CD8-positive, alpha-beta memory T cell (primary cell): Measurements from ENCODE around the gene FFAR1. TPM values are rescaled to one million over a fixed set of nuclear protein-coding genes. Genes with fewer than 3 reads are reported as not detected.

Experiments used
- CTCF ChIA-PET: fragments of 350-600 bp; sonication (Branson Sonifier 250); formaldehyde crosslinking; loops from one replicate; lab custom pipeline; 2021; ENCODE audit warnings: antibody characterized with exemption; lab: Charles Lee
- POLR2A ChIA-PET: fragments of 350-600 bp; sonication (Branson Sonifier 250); formaldehyde crosslinking; loops from one replicate; lab custom pipeline; 2021; ENCODE audit warnings: antibody characterized with exemption; lab: Charles Lee
- DNase-seq, 5 donors: peaks; one replicate each; pipeline versions ENCODE4 v3.0.0 to v3.0.0-alpha.2; 2020 to 2022; ENCODE audit warnings: mixed read lengths in 1 of 5
- H3K27ac ChIP-seq: one replicate; pipeline ENCODE4 v1.7.0; 2013; ENCODE audit warnings: low read depth, mild to moderate bottlenecking, low read length, moderate library complexity
- H3K27me3 ChIP-seq: 2 replicates; pipeline ENCODE4 v1.7.0; 2013; ENCODE audit warnings: low read length, mild to moderate bottlenecking; ENCODE audit not compliant: insufficient read depth, poor library complexity, severe bottlenecking
- H3K36me3 ChIP-seq: 2 replicates; pipeline ENCODE4 v1.7.0; 2013; ENCODE audit warnings: mild to moderate bottlenecking, low read length, moderate library complexity; ENCODE audit not compliant: insufficient read depth
- H3K4me1 ChIP-seq: 2 replicates; pipeline ENCODE4 v1.7.0; 2013; ENCODE audit warnings: mild to moderate bottlenecking, low read length, moderate library complexity; ENCODE audit not compliant: insufficient read depth
- H3K4me3 ChIP-seq: 2 replicates; pipeline ENCODE4 v1.7.0; 2013; ENCODE audit warnings: mild to moderate bottlenecking, low read length
- H3K9me3 ChIP-seq: 2 replicates; pipeline ENCODE4 v1.7.0; 2013; ENCODE audit warnings: mild to moderate bottlenecking, low read length
- H3K27ac Mint-ChIP-seq, 8 donors: one replicate each; pipeline ENCODE4 v1.8.0; 2020 to 2021; ENCODE audit warnings: mixed read lengths in 8 of 8, mild to moderate bottlenecking in 6 of 8, inconsistent platforms in 3 of 8, moderate library complexity in 3 of 8
- H3K27me3 Mint-ChIP-seq, 2 donors: one replicate each; pipeline ENCODE4 v1.8.0; 2020 to 2021; ENCODE audit warnings: mixed read lengths in 2 of 2, mild to moderate bottlenecking in 1 of 2, moderate library complexity in 1 of 2
- H3K36me3 Mint-ChIP-seq, 3 donors: one replicate each; pipeline ENCODE4 v1.8.0; 2020 to 2021; ENCODE audit warnings: mixed read lengths in 3 of 3, inconsistent platforms in 1 of 3, mild to moderate bottlenecking in 1 of 3
- H3K4me1 Mint-ChIP-seq, 3 donors: one replicate each; pipeline ENCODE4 v1.8.0; 2020 to 2021; ENCODE audit warnings: mixed read lengths in 3 of 3, inconsistent platforms in 1 of 3, mild to moderate bottlenecking in 1 of 3
- H3K4me3 Mint-ChIP-seq, 7 donors: one replicate each; pipeline ENCODE4 v1.8.0; 2020 to 2021; ENCODE audit warnings: mixed read lengths in 7 of 7, mild to moderate bottlenecking in 6 of 7, moderate library complexity in 4 of 7, inconsistent platforms in 2 of 7
- H3K9me3 Mint-ChIP-seq, 5 donors: one replicate each; pipeline ENCODE4 v1.8.0; 2020 to 2022; ENCODE audit warnings: mixed read lengths in 5 of 5, mild to moderate bottlenecking in 3 of 5, moderate library complexity in 2 of 5, inconsistent platforms in 1 of 5
- polyA plus RNA-seq: library from polyadenylated mRNA; unstranded; fragments of 300-500 nt; fragmentation: Illumina TruSeq; gene quantifications from one replicate; pipeline ENCODE4 v1.2.3, GENCODE V29; 2021
- total RNA-seq, 2 experiments: library from RNA; stranded (reverse); gene quantifications; one replicate each; pipeline ENCODE4 v1.2.3, GENCODE V29; 2021

The FFAR1 gene
- total and polyA plus RNA-seq, 3 experiments from 2014 or later, result not detected

- Histone ChIP-seq H3K27ac (no peak overlapping the region), H3K4me1 (no peaks in the 10 kb centered on the region), H3K9me3 (no peaks in the 10 kb centered on the region), H3K27me3 (no peaks in the 10 kb centered on the region), H3K36me3 (no peaks in the 10 kb centered on the region), H3K4me3 (no peak overlapping the region)
- H3K4me1 Mint-ChIP-seq, result no peaks in the 10 kb centered on the region
- no peak overlapping the region for H3K27ac Mint-ChIP-seq
- H3K36me3 Mint-ChIP-seq, result no peaks in the 10 kb centered on the region
- no peak for DNase-seq
- no peak overlapping the region for H3K4me3 Mint-ChIP-seq
- ChIA-PET CTCF (no interaction called here), POLR2A (no interaction called here)
- H3K9me3 Mint-ChIP-seq, result no peaks in the 10 kb centered on the region
- peaks cover 1 to 5% of the 10 kb centered on the region in 2 donors for H3K27me3 Mint-ChIP-seq
Observed at GRCh38 chr19:35303357-35303915, 44.3 kb upstream of the FFAR1 start.

DNA sequence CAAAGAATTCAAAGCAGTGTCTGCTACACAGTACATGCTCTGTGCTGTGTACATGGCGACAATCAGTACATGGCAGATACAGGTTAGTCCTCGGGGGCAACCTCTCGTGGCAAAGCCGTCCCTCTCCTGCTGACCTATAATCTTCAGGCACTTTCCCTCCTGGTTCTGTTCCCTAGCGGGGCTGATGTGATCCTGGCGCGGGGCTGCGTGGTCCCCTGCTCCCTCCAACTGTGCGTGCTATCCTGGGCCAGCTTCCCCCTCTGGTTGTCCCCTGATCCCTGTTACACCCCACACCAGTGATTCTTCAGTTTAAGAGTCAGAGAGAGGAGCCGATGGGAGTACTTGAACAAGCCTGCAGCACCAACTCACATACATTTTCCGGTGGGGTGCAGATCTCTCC, 43.7 kb upstream of the FFAR1 start:
- Histone ChIP-seq H3K27me3 (no peaks in the 10 kb centered on the region), H3K27ac (no peak overlapping the region), H3K9me3 (no peaks in the 10 kb centered on the region), H3K4me1 (no peaks in the 10 kb centered on the region), H3K36me3 (no peaks in the 10 kb centered on the region), H3K4me3 (no peak overlapping the region)
- Mint-ChIP-seq H3K4me1 (no peaks in the 10 kb centered on the region), H3K9me3 (no peaks in the 10 kb centered on the region), H3K36me3 (no peaks in the 10 kb centered on the region), H3K4me3 (no peak overlapping the region), H3K27ac (no peak overlapping the region), H3K27me3 (peaks cover 3 to 5% of the 10 kb centered on the region in 2 donors)
- DNase-seq, result no peak
- ChIA-PET CTCF (no interaction called here), POLR2A (no interaction called here)

DNA sequence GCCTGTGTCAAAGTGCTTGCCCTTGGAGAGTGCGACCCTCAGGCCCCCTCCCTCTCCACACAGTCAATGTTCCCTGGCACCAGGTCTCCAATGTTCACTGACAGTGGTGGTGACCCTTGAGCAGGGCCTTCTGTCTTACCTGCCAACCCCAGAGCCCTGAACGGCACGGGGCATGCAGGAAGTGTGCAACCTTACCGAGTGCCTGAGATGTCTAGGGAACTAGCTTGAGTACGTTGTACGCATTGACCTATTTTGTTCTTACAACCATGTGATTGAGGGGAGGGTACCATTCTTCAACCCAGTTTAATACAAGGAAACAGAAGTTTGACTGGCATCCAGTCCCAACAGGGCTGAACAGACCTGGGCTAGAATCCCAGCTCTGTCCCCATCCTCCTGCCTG, 42.5 kb upstream of the FFAR1 start:
- H3K36me3 Mint-ChIP-seq, result no peaks in the 10 kb centered on the region
- ChIA-PET CTCF (no interaction called here), POLR2A (no interaction called here)

DNA sequence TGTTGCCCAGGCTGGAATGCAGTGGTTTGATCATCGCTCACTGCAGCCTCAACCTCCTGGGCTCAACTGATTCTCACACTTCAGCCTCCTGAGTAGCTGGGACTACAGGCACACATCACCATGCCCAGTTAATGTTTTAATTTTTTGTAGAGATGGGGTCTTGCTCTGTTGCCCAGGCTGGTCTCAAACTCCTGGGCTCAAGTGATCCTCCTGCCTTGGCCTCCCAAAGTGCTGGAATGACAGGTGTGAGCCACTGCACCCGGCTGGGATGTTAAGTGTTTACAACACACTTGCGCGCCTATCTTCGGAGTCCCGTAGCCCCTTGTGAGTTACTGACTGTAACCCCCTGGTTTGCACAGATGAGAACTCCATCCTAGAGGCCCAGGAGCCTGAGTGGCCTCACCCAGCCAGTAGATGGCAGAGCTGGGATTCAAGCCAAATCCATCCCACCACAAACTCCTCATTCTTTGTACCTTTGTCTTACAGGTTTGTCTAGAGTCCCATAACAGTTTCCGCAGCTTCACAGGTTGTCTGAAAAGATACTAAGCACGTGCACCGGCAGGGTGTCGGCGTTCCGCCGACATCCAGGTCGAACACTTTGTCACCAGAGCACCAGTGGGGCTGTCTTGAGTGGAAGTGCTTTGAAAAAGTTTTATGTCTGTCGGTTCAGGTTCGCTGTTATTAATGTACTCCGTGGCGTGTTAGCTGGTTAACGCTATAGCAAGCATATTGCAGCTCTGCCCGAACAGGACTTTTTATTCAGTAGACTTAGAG, 41.0 kb upstream of the FFAR1 start:
- Mint-ChIP-seq H3K36me3 (no peaks in the 10 kb centered on the region), H3K9me3 (no peaks in the 10 kb centered on the region), H3K4me3 (no peak overlapping the region), H3K4me1 (no peaks in the 10 kb centered on the region), H3K27me3 (peaks cover 5 to 8% of the 10 kb centered on the region in 2 donors), H3K27ac (peak overlapping the region in 1 of 8 donors; percentile 29)
- no peak overlapping the region for H3K4me3 ChIP-seq
- CTCF ChIA-PET, result no interaction called here
- H3K9me3 ChIP-seq, result no peaks in the 10 kb centered on the region
- POLR2A ChIA-PET, result no interaction called here
- DNase-seq, result no peak
- no peaks in the 10 kb centered on the region for H3K4me1 ChIP-seq
- H3K36me3 ChIP-seq, result no peaks in the 10 kb centered on the region
- no peak overlapping the region for H3K27ac ChIP-seq
- H3K27me3 ChIP-seq, result no peaks in the 10 kb centered on the region

More for the DNA sequence above, 42.5 kb upstream of the FFAR1 start:
- no peaks in the 10 kb centered on the region for H3K27me3 ChIP-seq
- H3K4me3 ChIP-seq, result no peak overlapping the region
- no peaks in the 10 kb centered on the region for H3K9me3 ChIP-seq
- no peaks in the 10 kb centered on the region for H3K9me3 Mint-ChIP-seq
- no peaks in the 10 kb centered on the region for H3K36me3 ChIP-seq
- DNase-seq, result no peak
- no peaks in the 10 kb centered on the region for H3K4me1 Mint-ChIP-seq
- H3K27ac Mint-ChIP-seq, result peak overlapping the region in 1 of 8 donors; percentile 70
- H3K27me3 Mint-ChIP-seq, result peaks cover 3 to 5% of the 10 kb centered on the region in 2 donors
- peak overlapping the region; percentile 51 for H3K27ac ChIP-seq
- no peaks in the 10 kb centered on the region for H3K4me1 ChIP-seq
- no peak overlapping the region for H3K4me3 Mint-ChIP-seq

DNA sequence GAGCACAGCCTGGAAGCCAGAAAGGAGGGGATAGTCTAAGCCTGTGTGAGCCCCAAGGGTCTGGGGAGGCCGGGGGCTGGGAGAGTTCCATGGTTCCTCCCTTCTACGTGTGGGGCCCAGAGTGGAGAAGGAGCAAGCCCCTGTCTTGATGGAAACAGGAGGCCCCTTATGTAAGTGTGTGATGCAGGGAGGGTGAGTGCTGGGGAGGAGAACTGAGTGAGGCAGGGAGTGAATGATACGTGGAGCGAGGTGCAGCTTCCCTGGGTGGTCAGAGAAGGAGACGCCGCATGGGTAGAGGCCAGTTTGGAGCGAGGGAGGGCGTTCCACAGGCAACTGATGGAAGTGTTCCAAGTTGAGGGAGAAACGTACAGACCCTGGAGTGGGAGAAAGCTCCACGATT, 39.8 kb upstream of the FFAR1 start:
- ChIA-PET POLR2A (no interaction called here), CTCF (no interaction called here)
- Mint-ChIP-seq H3K9me3 (no peaks in the 10 kb centered on the region), H3K27me3 (peaks cover 4 to 8% of the 10 kb centered on the region in 2 donors), H3K4me1 (no peaks in the 10 kb centered on the region), H3K4me3 (no peak overlapping the region), H3K36me3 (no peaks in the 10 kb centered on the region), H3K27ac (no peak overlapping the region)
- DNase-seq, result no peak
- H3K27ac ChIP-seq, result no peak overlapping the region
- H3K27me3 ChIP-seq, result no peaks in the 10 kb centered on the region
- H3K4me1 ChIP-seq, result no peaks in the 10 kb centered on the region
- no peaks in the 10 kb centered on the region for H3K36me3 ChIP-seq
- H3K4me3 ChIP-seq, result no peak overlapping the region
- no peaks in the 10 kb centered on the region for H3K9me3 ChIP-seq

DNA sequence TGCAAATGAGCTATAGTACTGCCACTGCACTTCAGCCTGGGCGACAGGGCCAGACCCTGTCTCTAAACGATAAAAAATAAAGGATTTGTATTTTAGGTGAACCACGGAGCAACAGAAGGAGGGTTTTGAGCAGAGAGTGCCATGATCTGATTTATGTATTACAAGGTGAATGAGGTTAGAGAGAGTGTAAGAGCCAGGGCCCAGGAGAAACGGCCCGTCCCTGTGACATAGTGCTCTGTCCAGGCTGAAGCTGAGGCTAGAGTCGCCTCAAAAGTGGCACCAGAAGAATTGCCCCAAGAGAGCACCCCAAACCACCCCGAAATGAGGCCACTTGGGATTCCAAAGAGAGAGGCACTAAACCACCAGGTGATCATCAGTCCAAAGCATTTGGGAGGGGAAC, 38.8 kb upstream of the FFAR1 start:
- ChIA-PET POLR2A (no interaction called here), CTCF (no interaction called here)
- Histone ChIP-seq H3K4me1 (no peaks in the 10 kb centered on the region), H3K9me3 (no peaks in the 10 kb centered on the region), H3K4me3 (no peak overlapping the region), H3K27ac (peak overlapping the region; percentile 61), H3K36me3 (no peaks in the 10 kb centered on the region), H3K27me3 (no peaks in the 10 kb centered on the region)
- H3K9me3 Mint-ChIP-seq, result no peaks in the 10 kb centered on the region
- no peak overlapping the region for H3K4me3 Mint-ChIP-seq
- no peaks in the 10 kb centered on the region for H3K36me3 Mint-ChIP-seq
- H3K4me1 Mint-ChIP-seq, result no peaks in the 10 kb centered on the region
- DNase-seq, result no peak
- H3K27me3 Mint-ChIP-seq, result peaks cover 4 to 8% of the 10 kb centered on the region in 2 donors
- no peak overlapping the region for H3K27ac Mint-ChIP-seq

DNA sequence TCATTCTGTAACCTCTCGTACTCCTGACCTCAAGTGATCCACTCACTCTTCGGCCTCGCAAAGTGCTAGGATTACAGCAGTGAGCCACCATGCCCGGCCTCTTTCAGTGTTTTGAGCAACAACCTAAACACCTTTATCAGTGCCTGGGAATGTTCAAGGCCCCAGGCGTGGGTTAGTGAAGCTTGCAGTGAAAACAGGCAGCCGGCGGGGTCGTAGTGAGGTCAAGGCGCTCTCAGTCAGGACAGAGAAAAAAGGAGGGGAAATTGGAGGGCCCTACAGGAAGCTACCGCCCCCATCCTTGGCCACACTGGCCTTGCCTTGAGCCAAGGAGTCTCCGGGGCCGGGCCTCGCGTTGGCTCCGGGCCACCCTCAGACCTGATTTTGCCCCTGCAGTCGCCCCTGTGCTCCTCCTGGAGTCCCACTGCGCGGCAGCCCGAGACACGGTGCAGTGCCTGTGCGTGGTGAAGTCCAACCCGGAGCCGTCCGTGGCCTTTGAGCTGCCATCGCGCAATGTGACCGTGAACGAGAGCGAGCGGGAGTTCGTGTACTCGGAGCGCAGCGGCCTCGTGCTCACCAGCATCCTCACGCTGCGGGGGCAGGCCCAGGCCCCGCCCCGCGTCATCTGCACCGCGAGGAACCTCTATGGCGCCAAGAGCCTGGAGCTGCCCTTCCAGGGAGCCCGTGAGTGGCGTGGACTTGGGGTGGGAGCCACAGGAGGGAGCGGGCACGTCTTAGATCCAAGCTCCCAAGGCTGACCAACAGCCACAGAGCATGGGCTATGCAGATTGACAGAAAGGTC, 38.0 kb upstream of the FFAR1 start:
- H3K9me3 Mint-ChIP-seq, result no peaks in the 10 kb centered on the region
- CTCF ChIA-PET, result no interaction called here
- H3K36me3 Mint-ChIP-seq, result no peaks in the 10 kb centered on the region
- Histone ChIP-seq H3K9me3 (no peaks in the 10 kb centered on the region), H3K4me3 (no peak overlapping the region), H3K27ac (peak overlapping the region; percentile 61), H3K36me3 (no peaks in the 10 kb centered on the region), H3K4me1 (no peaks in the 10 kb centered on the region), H3K27me3 (no peaks in the 10 kb centered on the region)
- POLR2A ChIA-PET, result no interaction called here
- peaks cover 4 to 8% of the 10 kb centered on the region in 2 donors for H3K27me3 Mint-ChIP-seq
- no peak for DNase-seq
- no peak overlapping the region for H3K27ac Mint-ChIP-seq
- H3K4me3 Mint-ChIP-seq, result no peak overlapping the region
- no peaks in the 10 kb centered on the region for H3K4me1 Mint-ChIP-seq

DNA sequence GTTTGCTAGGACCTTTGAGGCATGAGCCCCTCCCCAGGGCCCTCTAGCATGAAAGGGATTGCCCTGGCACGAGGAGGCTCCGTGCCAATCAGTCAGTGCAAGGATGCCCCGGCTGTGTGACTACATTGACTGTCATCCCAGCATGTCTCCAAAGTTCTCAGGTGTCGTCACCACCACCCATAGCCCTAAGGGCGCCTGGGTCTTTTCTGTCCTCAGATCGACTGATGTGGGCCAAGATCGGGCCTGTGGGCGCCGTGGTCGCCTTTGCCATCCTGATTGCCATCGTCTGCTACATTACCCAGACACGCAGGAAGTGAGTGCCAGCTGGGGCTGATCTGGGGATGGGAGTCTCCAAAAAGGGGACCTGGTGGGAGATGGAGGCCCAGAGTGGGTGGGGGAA, 37.4 kb upstream of the FFAR1 start:
- Mint-ChIP-seq H3K36me3 (no peaks in the 10 kb centered on the region), H3K4me3 (no peak overlapping the region), H3K9me3 (no peaks in the 10 kb centered on the region), H3K27ac (no peak overlapping the region), H3K4me1 (no peaks in the 10 kb centered on the region), H3K27me3 (peaks cover 4 to 8% of the 10 kb centered on the region in 2 donors)
- H3K27me3 ChIP-seq, result no peaks in the 10 kb centered on the region
- CTCF ChIA-PET, result no interaction called here
- no peaks in the 10 kb centered on the region for H3K36me3 ChIP-seq
- no peak for DNase-seq
- H3K27ac ChIP-seq, result no peak overlapping the region
- POLR2A ChIA-PET, result interaction anchor here (0.8 kb wide), 1 partner anchor 116 kb away, joined by 3 read pairs; no protein-coding TSS in a partner anchor
- H3K4me3 ChIP-seq, result no peak overlapping the region
- no peaks in the 10 kb centered on the region for H3K9me3 ChIP-seq
- no peaks in the 10 kb centered on the region for H3K4me1 ChIP-seq
